K562 (cell line): Measurements from ENCODE around the gene FAM167B. TPM values are rescaled to one million over a fixed set of nuclear protein-coding genes. Genes with fewer than 3 reads are reported as not detected.

ENCODE experiments used
- ESRRB ChIP-seq: fragments of 250-450 bp; sonication (Bioruptor Pico); IDR thresholded peaks from 2 replicates; pipeline ENCODE4 v1.5.0; 2020; ENCODE audit warnings: mild to moderate bottlenecking, moderate library complexity, borderline replicate concordance
- KLF6 ChIP-seq: fragments of 250-450 bp; sonication (Bioruptor Pico); IDR thresholded peaks from 2 replicates; pipeline ENCODE4 v1.4.0; 2020; ENCODE audit warnings: mild to moderate bottlenecking, moderate library complexity, borderline replicate concordance
- NR2C2 ChIP-seq, 2 experiments: fragments of 200-800 bp in 1 of 2; sonication (Bioruptor generic) in 1 of 2; sonication (generic) in 1 of 2; formaldehyde crosslinking in 1 of 2; IDR thresholded peaks; 2 replicates each; pipeline versions ENCODE4 v1.6.1 to v1.8.0; 2016 to 2022; ENCODE audit warnings: mild to moderate bottlenecking in 1 of 2, missing compliant biosample characterization in 1 of 2, missing genetic modification characterization in 1 of 2, missing genetic modification reagents in 1 of 2
- PYGO2 ChIP-seq: fragments of 450-650 bp; IDR thresholded peaks from 2 replicates; pipeline ENCODE4 v1.6.1; 2016; ENCODE audit warnings: mild to moderate bottlenecking, missing genetic modification characterization, moderate library complexity, missing compliant biosample characterization
- U2AF2 ChIP-seq: fragments of 200-400 bp; formaldehyde crosslinking; optimal IDR thresholded peaks from 2 replicates; pipeline ENCODE3; 2017; ENCODE audit warnings: low read depth, mild to moderate bottlenecking, low read length
- ZC3H4 ChIP-seq: sonication (generic); formaldehyde crosslinking; IDR thresholded peaks from 2 replicates; pipeline ENCODE4 v1.9.0; 2021; ENCODE audit warnings: missing genetic modification reagents, borderline replicate concordance
- polyA plus RNA-seq, 8 experiments: library from polyadenylated mRNA; depleted of rRNA in 4 of 8; stranded (reverse) in 5 of 8; unstranded in 3 of 8; fragments of >200 nt; fragmentation: Nextera tagmentation in 2 of 8; fragmentation: Illumina TruSeq in 1 of 8; extraction: Ambion mirVana in 2 of 8; extraction: Trizol in 1 of 8; gene quantifications; 2 replicates each; pipeline versions ENCODE4 v1.2.1 to v1.2.3, GENCODE V29; 2011 to 2014; ENCODE audit warnings: inconsistent platforms in 1 of 8, missing spikeins in 1 of 8
- total RNA-seq, 7 experiments: library from RNA; depleted of rRNA in 6 of 7; stranded (reverse); fragments of >200 nt in 6 of 7; fragmentation: Illumina TruSeq in 2 of 7; extraction: Trizol in 2 of 7; gene quantifications; 2 replicates each; pipeline versions ENCODE4 v1.2.1 to v1.2.3, GENCODE V29; 2011 to 2021; ENCODE audit warnings: low replicate concordance in 1 of 7
- TF ChIP-seq, protein P1 (sequence below): fragments of 200-600 bp; sonication (generic); IDR thresholded peaks from one replicate; pipeline ENCODE4 v1.6.1; 2012; ENCODE audit warnings: mild to moderate bottlenecking, low read depth, low read length, inconsistent platforms
- TF ChIP-seq, protein P2 (sequence below): fragments of 450-650 bp; IDR thresholded peaks from 2 replicates; pipeline ENCODE4 v1.6.1; 2018; ENCODE audit warnings: mild to moderate bottlenecking, low read depth; ENCODE audit not compliant: partially characterized antibody
- TF ChIP-seq, protein P3 (sequence below): sonication (generic); formaldehyde crosslinking; IDR thresholded peaks from 2 replicates; pipeline ENCODE4 v1.9.0; 2022; ENCODE audit warnings: mild to moderate bottlenecking, missing genetic modification reagents
- TF ChIP-seq, protein P4 (sequence below), 2 experiments: fragments of 450-650 bp; conservative IDR thresholded peaks; 2 replicates each; pipeline ENCODE4 v1.6.1; 2017; ENCODE audit warnings: mild to moderate bottlenecking in 2 of 2, moderate library complexity in 2 of 2

FAM167B gene
- total and polyA plus RNA-seq, 9 of the 15 experiments (the other 6 are each of a cell fraction or from before 2014, with no cell fraction given): not detected

DNA sequence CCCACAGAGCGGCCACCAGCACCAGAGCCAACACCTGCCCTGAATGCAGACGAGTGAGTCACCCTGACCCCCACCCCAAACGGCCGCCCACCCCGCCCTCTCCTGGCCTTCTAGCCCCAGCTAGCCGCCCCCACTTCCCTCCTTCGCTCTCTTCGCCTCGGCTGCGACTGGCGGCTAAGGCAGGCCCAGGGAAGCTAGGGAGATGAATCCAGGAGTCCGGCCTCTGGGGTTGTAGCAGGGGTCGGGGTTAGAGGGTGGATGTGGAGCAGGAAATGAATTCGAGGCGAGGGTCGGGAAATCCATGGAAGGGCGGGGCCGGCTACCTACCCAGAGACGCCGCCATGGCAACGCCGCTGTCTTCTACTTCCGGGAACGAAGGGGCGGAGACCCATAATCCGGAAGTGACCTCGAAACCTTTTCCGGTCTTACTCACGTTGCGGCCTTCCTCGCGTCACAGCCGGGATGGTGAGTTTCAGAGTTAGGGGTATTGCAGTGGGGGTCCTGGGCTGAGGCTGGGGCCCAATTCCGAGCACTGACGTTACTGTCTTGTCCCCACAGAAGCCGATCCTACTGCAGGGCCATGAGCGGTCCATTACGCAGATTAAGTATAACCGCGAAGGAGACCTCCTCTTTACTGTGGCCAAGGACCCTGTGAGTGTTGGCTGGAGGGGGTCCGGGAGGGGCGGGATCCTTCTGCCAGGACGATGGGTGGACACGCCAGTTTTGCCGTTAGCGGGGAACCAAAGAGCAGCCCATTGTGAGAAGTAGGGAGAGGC, 24.9 kb upstream of the FAM167B start, which contains the start of the genes EIF3I and TMEM234 (continued):
- TF ChIP-seq, protein P1, sequence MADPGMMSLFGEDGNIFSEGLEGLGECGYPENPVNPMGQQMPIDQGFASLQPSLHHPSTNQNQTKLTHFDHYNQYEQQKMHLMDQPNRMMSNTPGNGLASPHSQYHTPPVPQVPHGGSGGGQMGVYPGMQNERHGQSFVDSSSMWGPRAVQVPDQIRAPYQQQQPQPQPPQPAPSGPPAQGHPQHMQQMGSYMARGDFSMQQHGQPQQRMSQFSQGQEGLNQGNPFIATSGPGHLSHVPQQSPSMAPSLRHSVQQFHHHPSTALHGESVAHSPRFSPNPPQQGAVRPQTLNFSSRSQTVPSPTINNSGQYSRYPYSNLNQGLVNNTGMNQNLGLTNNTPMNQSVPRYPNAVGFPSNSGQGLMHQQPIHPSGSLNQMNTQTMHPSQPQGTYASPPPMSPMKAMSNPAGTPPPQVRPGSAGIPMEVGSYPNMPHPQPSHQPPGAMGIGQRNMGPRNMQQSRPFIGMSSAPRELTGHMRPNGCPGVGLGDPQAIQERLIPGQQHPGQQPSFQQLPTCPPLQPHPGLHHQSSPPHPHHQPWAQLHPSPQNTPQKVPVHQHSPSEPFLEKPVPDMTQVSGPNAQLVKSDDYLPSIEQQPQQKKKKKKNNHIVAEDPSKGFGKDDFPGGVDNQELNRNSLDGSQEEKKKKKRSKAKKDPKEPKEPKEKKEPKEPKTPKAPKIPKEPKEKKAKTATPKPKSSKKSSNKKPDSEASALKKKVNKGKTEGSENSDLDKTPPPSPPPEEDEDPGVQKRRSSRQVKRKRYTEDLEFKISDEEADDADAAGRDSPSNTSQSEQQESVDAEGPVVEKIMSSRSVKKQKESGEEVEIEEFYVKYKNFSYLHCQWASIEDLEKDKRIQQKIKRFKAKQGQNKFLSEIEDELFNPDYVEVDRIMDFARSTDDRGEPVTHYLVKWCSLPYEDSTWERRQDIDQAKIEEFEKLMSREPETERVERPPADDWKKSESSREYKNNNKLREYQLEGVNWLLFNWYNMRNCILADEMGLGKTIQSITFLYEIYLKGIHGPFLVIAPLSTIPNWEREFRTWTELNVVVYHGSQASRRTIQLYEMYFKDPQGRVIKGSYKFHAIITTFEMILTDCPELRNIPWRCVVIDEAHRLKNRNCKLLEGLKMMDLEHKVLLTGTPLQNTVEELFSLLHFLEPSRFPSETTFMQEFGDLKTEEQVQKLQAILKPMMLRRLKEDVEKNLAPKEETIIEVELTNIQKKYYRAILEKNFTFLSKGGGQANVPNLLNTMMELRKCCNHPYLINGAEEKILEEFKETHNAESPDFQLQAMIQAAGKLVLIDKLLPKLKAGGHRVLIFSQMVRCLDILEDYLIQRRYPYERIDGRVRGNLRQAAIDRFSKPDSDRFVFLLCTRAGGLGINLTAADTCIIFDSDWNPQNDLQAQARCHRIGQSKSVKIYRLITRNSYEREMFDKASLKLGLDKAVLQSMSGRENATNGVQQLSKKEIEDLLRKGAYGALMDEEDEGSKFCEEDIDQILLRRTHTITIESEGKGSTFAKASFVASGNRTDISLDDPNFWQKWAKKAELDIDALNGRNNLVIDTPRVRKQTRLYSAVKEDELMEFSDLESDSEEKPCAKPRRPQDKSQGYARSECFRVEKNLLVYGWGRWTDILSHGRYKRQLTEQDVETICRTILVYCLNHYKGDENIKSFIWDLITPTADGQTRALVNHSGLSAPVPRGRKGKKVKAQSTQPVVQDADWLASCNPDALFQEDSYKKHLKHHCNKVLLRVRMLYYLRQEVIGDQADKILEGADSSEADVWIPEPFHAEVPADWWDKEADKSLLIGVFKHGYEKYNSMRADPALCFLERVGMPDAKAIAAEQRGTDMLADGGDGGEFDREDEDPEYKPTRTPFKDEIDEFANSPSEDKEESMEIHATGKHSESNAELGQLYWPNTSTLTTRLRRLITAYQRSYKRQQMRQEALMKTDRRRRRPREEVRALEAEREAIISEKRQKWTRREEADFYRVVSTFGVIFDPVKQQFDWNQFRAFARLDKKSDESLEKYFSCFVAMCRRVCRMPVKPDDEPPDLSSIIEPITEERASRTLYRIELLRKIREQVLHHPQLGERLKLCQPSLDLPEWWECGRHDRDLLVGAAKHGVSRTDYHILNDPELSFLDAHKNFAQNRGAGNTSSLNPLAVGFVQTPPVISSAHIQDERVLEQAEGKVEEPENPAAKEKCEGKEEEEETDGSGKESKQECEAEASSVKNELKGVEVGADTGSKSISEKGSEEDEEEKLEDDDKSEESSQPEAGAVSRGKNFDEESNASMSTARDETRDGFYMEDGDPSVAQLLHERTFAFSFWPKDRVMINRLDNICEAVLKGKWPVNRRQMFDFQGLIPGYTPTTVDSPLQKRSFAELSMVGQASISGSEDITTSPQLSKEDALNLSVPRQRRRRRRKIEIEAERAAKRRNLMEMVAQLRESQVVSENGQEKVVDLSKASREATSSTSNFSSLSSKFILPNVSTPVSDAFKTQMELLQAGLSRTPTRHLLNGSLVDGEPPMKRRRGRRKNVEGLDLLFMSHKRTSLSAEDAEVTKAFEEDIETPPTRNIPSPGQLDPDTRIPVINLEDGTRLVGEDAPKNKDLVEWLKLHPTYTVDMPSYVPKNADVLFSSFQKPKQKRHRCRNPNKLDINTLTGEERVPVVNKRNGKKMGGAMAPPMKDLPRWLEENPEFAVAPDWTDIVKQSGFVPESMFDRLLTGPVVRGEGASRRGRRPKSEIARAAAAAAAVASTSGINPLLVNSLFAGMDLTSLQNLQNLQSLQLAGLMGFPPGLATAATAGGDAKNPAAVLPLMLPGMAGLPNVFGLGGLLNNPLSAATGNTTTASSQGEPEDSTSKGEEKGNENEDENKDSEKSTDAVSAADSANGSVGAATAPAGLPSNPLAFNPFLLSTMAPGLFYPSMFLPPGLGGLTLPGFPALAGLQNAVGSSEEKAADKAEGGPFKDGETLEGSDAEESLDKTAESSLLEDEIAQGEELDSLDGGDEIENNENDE: no peak
- TF ChIP-seq ZC3H4 (CRISPR knock-in tag): no peak
- TF ChIP-seq, protein P2, sequence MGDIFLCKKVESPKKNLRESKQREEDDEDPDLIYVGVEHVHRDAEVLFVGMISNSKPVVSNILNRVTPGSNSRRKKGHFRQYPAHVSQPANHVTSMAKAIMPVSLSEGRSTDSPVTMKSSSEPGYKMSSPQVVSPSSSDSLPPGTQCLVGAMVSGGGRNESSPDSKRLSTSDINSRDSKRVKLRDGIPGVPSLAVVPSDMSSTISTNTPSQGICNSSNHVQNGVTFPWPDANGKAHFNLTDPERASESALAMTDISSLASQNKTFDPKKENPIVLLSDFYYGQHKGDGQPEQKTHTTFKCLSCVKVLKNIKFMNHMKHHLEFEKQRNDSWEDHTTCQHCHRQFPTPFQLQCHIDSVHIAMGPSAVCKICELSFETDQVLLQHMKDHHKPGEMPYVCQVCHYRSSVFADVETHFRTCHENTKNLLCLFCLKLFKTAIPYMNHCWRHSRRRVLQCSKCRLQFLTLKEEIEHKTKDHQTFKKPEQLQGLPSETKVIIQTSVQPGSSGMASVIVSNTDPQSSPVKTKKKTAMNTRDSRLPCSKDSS: no peak
- TF ChIP-seq, protein P3, sequence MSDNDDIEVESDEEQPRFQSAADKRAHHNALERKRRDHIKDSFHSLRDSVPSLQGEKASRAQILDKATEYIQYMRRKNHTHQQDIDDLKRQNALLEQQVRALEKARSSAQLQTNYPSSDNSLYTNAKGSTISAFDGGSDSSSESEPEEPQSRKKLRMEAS (CRISPR knock-in tag): no peak
- TF ChIP-seq NR2C2 (CRISPR knock-in tag; IDR thresholded peaks at IDR 0.05): peak; percentile 94
- TF ChIP-seq NR2C2 (tag; IDR thresholded peaks at IDR 0.05): peak; percentile 99
- TF ChIP-seq KLF6 (CRISPR knock-in tag): no peak; the same call in 1 of the 2 replicates
- TF ChIP-seq, protein P4, sequence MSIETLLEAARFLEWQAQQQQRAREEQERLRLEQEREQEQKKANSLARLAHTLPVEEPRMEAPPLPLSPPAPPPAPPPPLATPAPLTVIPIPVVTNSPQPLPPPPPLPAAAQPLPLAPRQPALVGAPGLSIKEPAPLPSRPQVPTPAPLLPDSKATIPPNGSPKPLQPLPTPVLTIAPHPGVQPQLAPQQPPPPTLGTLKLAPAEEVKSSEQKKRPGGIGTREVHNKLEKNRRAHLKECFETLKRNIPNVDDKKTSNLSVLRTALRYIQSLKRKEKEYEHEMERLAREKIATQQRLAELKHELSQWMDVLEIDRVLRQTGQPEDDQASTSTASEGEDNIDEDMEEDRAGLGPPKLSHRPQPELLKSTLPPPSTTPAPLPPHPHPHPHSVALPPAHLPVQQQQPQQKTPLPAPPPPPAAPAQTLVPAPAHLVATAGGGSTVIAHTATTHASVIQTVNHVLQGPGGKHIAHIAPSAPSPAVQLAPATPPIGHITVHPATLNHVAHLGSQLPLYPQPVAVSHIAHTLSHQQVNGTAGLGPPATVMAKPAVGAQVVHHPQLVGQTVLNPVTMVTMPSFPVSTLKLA (conservative IDR thresholded peaks at IDR 0.05): peak; percentile 77 to 93
- no peak for TF ChIP-seq ESRRB (CRISPR knock-in tag)
- TF ChIP-seq U2AF2: no peak
- TF ChIP-seq PYGO2: no peak
